Panc1 (cell line): ENCODE data around the gene ERP29.

Source experiments
- CTCF ChIP-seq: fragments of 450-650 bp; IDR thresholded peaks from 2 replicates; pipeline ENCODE4 v1.5.1; 2017; ENCODE audit warnings: mild to moderate bottlenecking
- POLR2AphosphoS5 ChIP-seq: IDR thresholded peaks from 2 replicates; pipeline ENCODE4 v1.6.1; 2012; ENCODE audit warnings: mild to moderate bottlenecking, low read depth, low read length, moderate library complexity
- REST ChIP-seq, 2 experiments: IDR thresholded peaks; 2 replicates each; pipeline ENCODE4 v1.6.1; 2011 to 2012; ENCODE audit warnings: low read depth in 2 of 2, control low read depth in 1 of 2, low read length in 1 of 2, mild to moderate bottlenecking in 1 of 2, moderate library complexity in 1 of 2; ENCODE audit not compliant: insufficient read depth in 1 of 2
- SIN3A ChIP-seq: IDR thresholded peaks from 2 replicates; pipeline ENCODE4 v1.6.1; 2012; ENCODE audit warnings: low read depth, mild to moderate bottlenecking, low read length, moderate library complexity, borderline replicate concordance; ENCODE audit not compliant: insufficient read depth
- TCF7L2 ChIP-seq: IDR thresholded peaks from 2 replicates; pipeline ENCODE4 v1.6.1; 2011; ENCODE audit warnings: mild to moderate bottlenecking, low read depth, low read length, inconsistent platforms

- no peak for TF ChIP-seq CTCF
- TF ChIP-seq POLR2AphosphoS5 = 0 out of 2 replicates have a peak, but pooled peaks have one; percentile 31
- TF ChIP-seq TCF7L2 = no peak
- no peak for TF ChIP-seq REST (IDR thresholded peaks at IDR 0.05; ENCODE audit: insufficient read depth in 1 of 2, low read depth in 2 of 2, low read length in 1 of 2)
- no peak for TF ChIP-seq SIN3A
These were observed 12.7 kb downstream of the ERP29 start for GRCh38 chr12:112025808-112026375.
